ENCODE data around the gene GTF3C4. TPM values are rescaled to one million over a fixed set of nuclear protein-coding genes. Genes with fewer than 3 reads are reported as not detected.
"Not testable (repeated sequence)": the region's sequence is repeated elsewhere in the genome, so short reads cannot be mapped to it uniquely, and the experiment has no call there.

The GTF3C4 gene
- total and polyA plus RNA-seq, 12 donors = 1.2 to 12.0 (median 9.8) TPM

- no peaks in the 10 kb centered on the region for H3K9me3 ChIP-seq
- no peak overlapping the region for H3K4me3 ChIP-seq
- DNase-seq (no peak), ATAC-seq (no peak)
- 81 to 82% methylated on average over 5 of the region's 5 CpGs for WGBS, 2 donors
- no peak overlapping the region for H3K27ac ChIP-seq
- H3K4me1 ChIP-seq = no peaks in the 10 kb centered on the region
- H3K36me3 ChIP-seq = no peaks in the 10 kb centered on the region
- TF ChIP-seq CTCF (IDR thresholded peaks at IDR 0.05) = no peak
- peaks cover 0 to 18% (median 10%) of the 10 kb centered on the region in 7 donors for H3K27me3 ChIP-seq
- intact Hi-C loops (cut with DNase I) = no loop called here
Measured at GRCh38 chr9:132712753-132713152, 42.5 kb downstream of the GTF3C4 start.

GRCh38 chr9:132716007-132716406 lies 45.7 kb downstream of the GTF3C4 start:
- no peaks in the 10 kb centered on the region for H3K9me3 ChIP-seq
- no peak for DNase-seq
- no peaks in the 10 kb centered on the region for H3K36me3 ChIP-seq
- H3K27ac ChIP-seq = no peak overlapping the region
- H3K4me1 ChIP-seq = no peaks in the 10 kb centered on the region
- intact Hi-C loops (cut with DNase I) = no loop called here
- ATAC-seq = no peak
- H3K4me3 ChIP-seq = no peak overlapping the region
- H3K27me3 ChIP-seq = peaks cover 0 to 18% (median 11%) of the 10 kb centered on the region in 7 donors
- WGBS, 2 donors = 81 to 88% methylated on average over 4 of the region's 4 CpGs
- no peak for TF ChIP-seq CTCF (IDR thresholded peaks at IDR 0.05)

- no peak overlapping the region for H3K27ac ChIP-seq
- intact Hi-C loops (cut with DNase I) = no loop called here
- H3K9me3 ChIP-seq = no peaks in the 10 kb centered on the region
- no peak overlapping the region for H3K4me3 ChIP-seq
- no peak for TF ChIP-seq CTCF (IDR thresholded peaks at IDR 0.05)
- ATAC-seq = no peak
- WGBS, 2 donors = 77 to 78% methylated on average over 13 of the region's 13 CpGs
- no peaks in the 10 kb centered on the region for H3K36me3 ChIP-seq
- no peak for DNase-seq
- H3K4me1 ChIP-seq = no peaks in the 10 kb centered on the region
- H3K27me3 ChIP-seq = peaks cover 0 to 22% (median 11%) of the 10 kb centered on the region in 7 donors
Measured at GRCh38 chr9:132717326-132717945, 47.2 kb downstream of the GTF3C4 start.

GRCh38 chr9:132718381-132718928 lies 48.2 kb downstream of the GTF3C4 start:
- H3K4me1 ChIP-seq; DNase-seq; ATAC-seq; intact Hi-C loops (cut with DNase I); H3K9me3 ChIP-seq; H3K36me3 ChIP-seq; H3K27ac ChIP-seq; H3K4me3 ChIP-seq: not testable (repeated sequence)
- 75 to 82% methylated on average over 8 of the region's 8 CpGs for WGBS, 2 donors
- H3K27me3 ChIP-seq = peaks cover 0 to 23% (median 16%) of the 10 kb centered on the region in 7 donors

- 91 to 92% methylated on average over 12 of the region's 12 CpGs for WGBS, 2 donors
- H3K27me3 ChIP-seq = peaks cover 0 to 30% (median 18%) of the 10 kb centered on the region in 7 donors
Measured at GRCh38 chr9:132721661-132722060, 51.4 kb downstream of the GTF3C4 start.

More at GRCh38 chr9:132721661-132722060, 51.4 kb downstream of the GTF3C4 start:
- no peak for TF ChIP-seq CTCF (IDR thresholded peaks at IDR 0.05)
- no peak overlapping the region for H3K4me3 ChIP-seq
- no peaks in the 10 kb centered on the region for H3K4me1 ChIP-seq
- H3K36me3 ChIP-seq = no peaks in the 10 kb centered on the region
- DNase-seq (no peak), ATAC-seq (no peak)
- H3K27ac ChIP-seq = no peak overlapping the region
- no peaks in the 10 kb centered on the region for H3K9me3 ChIP-seq
- intact Hi-C loops (cut with DNase I) = no loop called here
